ENCODE data around the gene NTNG1. TPM values are rescaled to one million over a fixed set of nuclear protein-coding genes. Genes with fewer than 3 reads are reported as not detected.
"Not testable (repeated sequence)": the region's sequence is repeated elsewhere in the genome, so short reads cannot be mapped to it uniquely, and the experiment has no call there.

The NTNG1 gene
- total RNA-seq, 1 donor from 2014 or later: not detected

- Mint-ChIP-seq H3K27ac (no peak overlapping the region), H3K36me3 (ENCODE audit: low read depth) (no peaks in the 10 kb centered on the region), H3K9me3 (no peaks in the 10 kb centered on the region), H3K4me1 (ENCODE audit: low read depth) (no peaks in the 10 kb centered on the region), H3K4me3 (ENCODE audit: low read depth) (no peak overlapping the region), H3K27me3 (ENCODE audit: low read depth) (no peaks in the 10 kb centered on the region)
- DNase-seq (ENCODE audit: low spot score): no peak
- intact Hi-C loops (cut with micrococcal nuclease): no loop called here
Observed at GRCh38 chr1:107152395-107152794, 11.6 kb downstream of the NTNG1 start.

- no peaks in the 10 kb centered on the region for H3K9me3 Mint-ChIP-seq
- no peak overlapping the region for H3K27ac Mint-ChIP-seq
- DNase-seq (ENCODE audit: low spot score): no peak
- no peaks in the 10 kb centered on the region for H3K27me3 Mint-ChIP-seq (ENCODE audit: low read depth)
- no peaks in the 10 kb centered on the region for H3K36me3 Mint-ChIP-seq (ENCODE audit: low read depth)
- intact Hi-C loops (cut with micrococcal nuclease): no loop called here
- no peaks in the 10 kb centered on the region for H3K4me1 Mint-ChIP-seq (ENCODE audit: low read depth)
- no peak overlapping the region for H3K4me3 Mint-ChIP-seq (ENCODE audit: low read depth)
Observed at GRCh38 chr1:107153014-107153413, 12.2 kb downstream of the NTNG1 start.

- Mint-ChIP-seq H3K4me1 (ENCODE audit: low read depth) (no peaks in the 10 kb centered on the region), H3K4me3 (ENCODE audit: low read depth) (no peak overlapping the region), H3K36me3 (ENCODE audit: low read depth) (no peaks in the 10 kb centered on the region), H3K9me3 (no peaks in the 10 kb centered on the region), H3K27ac (no peak overlapping the region), H3K27me3 (ENCODE audit: low read depth) (no peaks in the 10 kb centered on the region)
- DNase-seq (ENCODE audit: low spot score): no peak
- intact Hi-C loops (cut with micrococcal nuclease): no loop called here
Observed at GRCh38 chr1:107158496-107158895, 17.7 kb downstream of the NTNG1 start.

DNA sequence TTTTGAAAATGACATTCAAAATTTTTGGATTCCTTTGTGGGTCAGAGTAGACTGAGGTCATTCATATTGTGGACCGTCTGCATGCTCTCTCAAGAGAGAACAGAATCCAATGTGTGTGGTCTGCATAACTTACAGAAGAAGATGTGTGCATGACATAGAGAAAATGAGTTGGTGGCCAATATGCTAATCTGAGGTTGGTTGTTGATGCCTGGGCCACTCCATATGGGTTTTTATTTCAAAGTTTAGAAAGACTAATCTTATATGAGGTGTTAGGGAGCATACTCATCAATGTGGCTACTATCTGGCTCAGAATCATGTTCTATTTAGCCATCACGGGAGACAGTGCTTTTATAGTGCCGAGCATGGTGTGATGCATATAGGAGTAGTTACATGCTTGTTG is 18.2 kb downstream of the NTNG1 start:
- no peaks in the 10 kb centered on the region for H3K27me3 Mint-ChIP-seq (ENCODE audit: low read depth)
- intact Hi-C loops (cut with micrococcal nuclease): no loop called here
- H3K4me3 Mint-ChIP-seq (ENCODE audit: low read depth): no peak overlapping the region
- H3K9me3 Mint-ChIP-seq: no peaks in the 10 kb centered on the region
- H3K27ac Mint-ChIP-seq: no peak overlapping the region
- no peaks in the 10 kb centered on the region for H3K4me1 Mint-ChIP-seq (ENCODE audit: low read depth)
- no peak for DNase-seq (ENCODE audit: low spot score)
- no peaks in the 10 kb centered on the region for H3K36me3 Mint-ChIP-seq (ENCODE audit: low read depth)

DNA sequence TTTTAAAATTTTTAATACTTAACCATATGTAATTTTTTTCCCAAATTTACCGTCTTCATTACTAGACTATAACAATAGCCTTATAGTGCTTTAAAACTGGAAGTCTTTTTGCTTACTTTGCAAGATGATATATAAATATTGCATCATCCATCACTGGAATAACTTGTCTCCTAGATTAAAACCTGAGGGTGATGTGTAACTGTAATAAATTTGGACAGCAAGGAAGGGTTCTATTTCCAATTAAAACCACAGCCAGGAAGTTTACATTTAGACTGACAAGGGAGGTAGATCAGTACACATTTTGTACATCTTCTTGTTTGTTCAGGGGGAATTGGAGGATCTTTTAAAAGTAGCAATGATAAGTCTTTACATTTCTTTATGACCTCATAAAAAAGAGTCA is 21.9 kb downstream of the NTNG1 start:
- Mint-ChIP-seq H3K4me3 (ENCODE audit: low read depth) (no peak overlapping the region), H3K36me3 (ENCODE audit: low read depth) (no peaks in the 10 kb centered on the region), H3K4me1 (ENCODE audit: low read depth) (no peaks in the 10 kb centered on the region), H3K27ac (no peak overlapping the region), H3K9me3 (no peaks in the 10 kb centered on the region), H3K27me3 (ENCODE audit: low read depth) (no peaks in the 10 kb centered on the region)
- DNase-seq (ENCODE audit: low spot score): no peak
- intact Hi-C loops (cut with micrococcal nuclease): no loop called here

DNA sequence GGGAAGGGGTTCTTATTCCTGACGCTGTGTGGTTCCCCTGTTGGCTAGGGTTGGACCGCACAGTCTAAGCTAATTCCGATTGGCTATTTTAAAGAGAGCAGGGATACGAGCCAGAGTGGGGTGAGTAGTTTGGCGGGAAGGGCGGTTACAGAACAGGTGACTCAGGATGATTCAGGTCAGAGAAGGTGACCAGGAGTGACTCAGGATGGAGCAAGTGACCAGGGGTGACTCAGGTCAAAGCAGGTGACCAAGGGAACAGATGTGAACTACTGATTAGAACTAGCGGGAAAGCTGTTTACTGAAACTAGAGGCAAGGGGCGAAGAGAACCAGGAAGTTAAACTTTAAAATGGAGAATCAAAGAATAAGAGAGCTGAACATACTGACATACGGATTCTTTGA is 24.1 kb downstream of the NTNG1 start:
- H3K27me3 Mint-ChIP-seq (ENCODE audit: low read depth); H3K27ac Mint-ChIP-seq; H3K36me3 Mint-ChIP-seq (ENCODE audit: low read depth); H3K4me3 Mint-ChIP-seq (ENCODE audit: low read depth); intact Hi-C loops (cut with micrococcal nuclease); H3K4me1 Mint-ChIP-seq (ENCODE audit: low read depth); H3K9me3 Mint-ChIP-seq; DNase-seq (ENCODE audit: low spot score): not testable (repeated sequence)

DNA sequence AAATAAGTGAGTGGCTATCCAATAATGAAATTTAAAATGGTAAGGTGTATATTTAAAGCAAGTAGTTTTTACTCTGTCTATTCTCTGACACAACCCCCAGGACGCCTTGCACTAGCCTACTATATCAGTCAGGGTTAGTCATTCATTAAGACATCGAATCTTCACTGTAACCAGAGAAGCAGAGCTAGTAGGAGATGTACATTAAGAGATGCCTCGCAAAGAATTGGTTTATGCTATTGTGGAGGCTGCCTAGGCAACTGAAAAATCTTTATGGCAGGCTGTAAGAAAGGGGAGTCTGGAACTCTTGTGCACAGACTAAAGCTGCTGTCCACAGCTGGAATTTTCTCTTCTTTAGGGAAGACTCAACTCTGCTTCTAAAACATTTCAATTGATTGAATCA is 28.8 kb downstream of the NTNG1 start:
- Mint-ChIP-seq H3K36me3 (ENCODE audit: low read depth) (no peaks in the 10 kb centered on the region), H3K27me3 (ENCODE audit: low read depth) (no peaks in the 10 kb centered on the region), H3K4me3 (ENCODE audit: low read depth) (no peak overlapping the region), H3K27ac (no peak overlapping the region), H3K9me3 (no peaks in the 10 kb centered on the region), H3K4me1 (ENCODE audit: low read depth) (no peaks in the 10 kb centered on the region)
- no peak for DNase-seq (ENCODE audit: low spot score)
- intact Hi-C loops (cut with micrococcal nuclease): no loop called here

DNA sequence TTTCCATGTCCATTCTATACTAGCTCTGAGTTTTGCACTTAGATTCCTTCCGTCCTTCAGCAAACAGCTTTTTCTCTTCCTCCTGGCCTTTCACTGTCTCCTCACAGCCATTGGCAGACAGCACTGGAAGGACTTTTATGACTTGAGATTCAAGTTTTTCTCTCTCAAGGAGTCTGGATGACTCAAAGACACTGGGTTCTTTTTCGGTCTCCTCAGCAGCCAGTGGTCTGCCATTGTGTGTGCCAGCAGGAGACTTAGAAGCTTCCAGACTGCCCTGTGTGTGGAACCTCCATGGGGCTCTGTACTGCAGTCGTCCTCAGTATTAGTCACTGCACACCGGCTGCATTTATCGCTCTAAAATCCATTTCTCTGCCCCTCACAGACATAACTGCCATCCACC is 30.5 kb downstream of the NTNG1 start:
- no peaks in the 10 kb centered on the region for H3K27me3 Mint-ChIP-seq (ENCODE audit: low read depth)
- H3K9me3 Mint-ChIP-seq: no peaks in the 10 kb centered on the region
- intact Hi-C loops (cut with micrococcal nuclease): no loop called here
- H3K27ac Mint-ChIP-seq: no peak overlapping the region
- H3K4me1 Mint-ChIP-seq (ENCODE audit: low read depth): no peaks in the 10 kb centered on the region
- no peaks in the 10 kb centered on the region for H3K36me3 Mint-ChIP-seq (ENCODE audit: low read depth)
- H3K4me3 Mint-ChIP-seq (ENCODE audit: low read depth): no peak overlapping the region
- DNase-seq (ENCODE audit: low spot score): no peak

GRCh38 chr1:107172450-107173170 is 31.8 kb downstream of the NTNG1 start:
- no peaks in the 10 kb centered on the region for H3K4me1 Mint-ChIP-seq (ENCODE audit: low read depth)
- no peak for DNase-seq (ENCODE audit: low spot score)
- no peaks in the 10 kb centered on the region for H3K27me3 Mint-ChIP-seq (ENCODE audit: low read depth)
- no peaks in the 10 kb centered on the region for H3K36me3 Mint-ChIP-seq (ENCODE audit: low read depth)
- no peak overlapping the region for H3K4me3 Mint-ChIP-seq (ENCODE audit: low read depth)
- intact Hi-C loops (cut with micrococcal nuclease): no loop called here
- H3K9me3 Mint-ChIP-seq: no peaks in the 10 kb centered on the region
- no peak overlapping the region for H3K27ac Mint-ChIP-seq

DNA sequence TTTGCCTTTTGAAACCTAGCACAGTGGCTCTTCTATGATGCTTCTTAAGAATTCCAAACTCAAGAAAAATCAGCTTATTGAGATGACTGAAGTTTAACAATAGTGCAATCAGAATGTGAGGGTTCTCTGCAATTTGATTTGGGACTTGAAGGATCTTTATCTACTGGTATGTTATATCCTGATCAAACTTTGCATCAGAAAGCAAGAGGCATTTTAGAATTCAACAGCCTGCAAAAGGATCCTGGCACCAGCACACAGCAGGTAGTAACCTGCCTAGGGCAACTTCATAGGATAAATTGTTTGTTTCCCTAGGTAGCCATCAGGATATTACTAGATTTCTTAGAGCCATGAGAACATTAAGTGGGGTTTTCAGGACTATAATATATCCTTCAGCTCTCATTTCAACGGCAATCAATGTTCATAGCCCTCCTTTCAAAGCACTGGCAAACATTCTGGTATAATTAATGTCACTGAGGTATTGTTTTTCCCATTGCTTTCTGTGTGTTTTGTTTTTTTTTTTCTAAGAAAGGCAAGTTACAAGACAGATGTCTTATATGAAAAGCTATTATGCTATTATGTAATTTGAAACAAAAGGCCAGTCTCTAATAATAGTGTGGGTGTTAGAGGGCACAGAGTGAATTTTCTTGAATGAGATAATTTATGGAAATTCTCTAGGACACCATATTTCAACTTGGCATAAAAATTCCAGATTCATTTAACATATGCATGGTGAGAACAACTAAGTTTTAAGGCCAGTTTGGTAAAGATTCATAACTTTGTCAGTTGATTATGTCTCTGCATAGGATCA is 34.5 kb downstream of the NTNG1 start:
- no peaks in the 10 kb centered on the region for H3K27me3 Mint-ChIP-seq (ENCODE audit: low read depth)
- intact Hi-C loops (cut with micrococcal nuclease): no loop called here
- no peaks in the 10 kb centered on the region for H3K36me3 Mint-ChIP-seq (ENCODE audit: low read depth)
- no peak for DNase-seq (ENCODE audit: low spot score)
- no peak overlapping the region for H3K27ac Mint-ChIP-seq
- no peak overlapping the region for H3K4me3 Mint-ChIP-seq (ENCODE audit: low read depth)
- H3K4me1 Mint-ChIP-seq (ENCODE audit: low read depth): no peaks in the 10 kb centered on the region
- no peaks in the 10 kb centered on the region for H3K9me3 Mint-ChIP-seq

- Mint-ChIP-seq H3K27me3 (ENCODE audit: low read depth) (no peaks in the 10 kb centered on the region), H3K36me3 (ENCODE audit: low read depth) (no peaks in the 10 kb centered on the region), H3K9me3 (no peaks in the 10 kb centered on the region), H3K4me1 (ENCODE audit: low read depth) (no peaks in the 10 kb centered on the region), H3K4me3 (ENCODE audit: low read depth) (no peak overlapping the region), H3K27ac (no peak overlapping the region)
- no peak for DNase-seq (ENCODE audit: low spot score)
- intact Hi-C loops (cut with micrococcal nuclease): no loop called here
Observed at GRCh38 chr1:107181253-107181969, 40.6 kb downstream of the NTNG1 start.

DNA sequence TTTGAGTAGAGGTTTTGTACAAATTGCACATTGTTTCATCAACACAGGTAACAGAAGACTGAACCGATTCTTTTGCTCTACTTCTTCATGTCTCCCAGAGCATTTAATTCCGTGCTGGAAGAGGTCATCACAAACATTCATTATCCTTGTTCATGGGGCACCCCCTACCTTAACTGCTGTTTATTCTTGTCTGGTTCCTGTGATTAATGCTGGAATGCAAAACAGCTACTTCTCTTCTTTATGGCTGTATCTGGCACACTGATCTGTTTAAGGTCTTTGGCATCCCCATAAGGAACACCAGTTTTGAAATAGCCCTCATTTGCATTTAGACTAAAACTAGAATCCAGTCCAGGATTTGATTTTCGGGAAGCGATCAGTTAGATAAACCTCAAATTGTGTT is 42.2 kb downstream of the NTNG1 start:
- H3K27ac Mint-ChIP-seq: no peak overlapping the region
- no peaks in the 10 kb centered on the region for H3K9me3 Mint-ChIP-seq
- H3K4me1 Mint-ChIP-seq (ENCODE audit: low read depth): no peaks in the 10 kb centered on the region
- H3K4me3 Mint-ChIP-seq (ENCODE audit: low read depth): no peak overlapping the region
- no peaks in the 10 kb centered on the region for H3K27me3 Mint-ChIP-seq (ENCODE audit: low read depth)
- intact Hi-C loops (cut with micrococcal nuclease): no loop called here
- no peak for DNase-seq (ENCODE audit: low spot score)
- H3K36me3 Mint-ChIP-seq (ENCODE audit: low read depth): no peaks in the 10 kb centered on the region

DNA sequence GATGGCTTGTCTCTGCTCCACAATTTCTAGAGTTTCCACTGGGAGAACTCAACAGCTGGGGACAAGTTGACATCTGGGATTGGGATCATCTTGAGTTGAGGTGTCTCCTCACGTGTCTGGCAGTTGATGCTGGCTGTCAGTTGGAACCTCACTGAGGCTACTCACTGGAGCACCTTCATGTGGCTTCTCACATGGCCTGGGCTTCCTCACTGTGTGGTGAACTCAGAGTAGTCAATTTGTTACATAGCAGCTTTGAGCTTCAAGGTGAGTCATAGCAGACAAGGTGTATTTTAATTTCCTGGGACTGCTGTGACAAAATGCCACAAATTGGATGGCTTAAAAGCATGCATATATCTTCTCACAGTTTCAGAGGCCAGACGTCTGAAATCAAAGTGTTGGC is 44.0 kb downstream of the NTNG1 start:
- Mint-ChIP-seq H3K4me3 (ENCODE audit: low read depth) (no peak overlapping the region), H3K27ac (no peak overlapping the region), H3K9me3 (no peaks in the 10 kb centered on the region), H3K4me1 (ENCODE audit: low read depth) (no peaks in the 10 kb centered on the region), H3K27me3 (ENCODE audit: low read depth) (no peaks in the 10 kb centered on the region), H3K36me3 (ENCODE audit: low read depth) (no peaks in the 10 kb centered on the region)
- intact Hi-C loops (cut with micrococcal nuclease): no loop called here
- no peak for DNase-seq (ENCODE audit: low spot score)
